Measurements from ENCODE around the gene LRP11.
"Not testable (repeated sequence)": the region's sequence is repeated elsewhere in the genome, so short reads cannot be mapped to it uniquely, and the experiment has no call there.

Gene LRP11

GRCh38 chr6:149863698-149864577 is at the start of gene LRP11:
TSS of gene LRP11 (minus strand) at chr6:149864359. CDS start at chr6:149864020, 339 bp downstream.
- DNase-seq (ENCODE audit: low spot score), result peak; percentile 89

GRCh38 chr6:149913540-149914240 is 49.5 kb upstream of the LRP11 start:
- no peak for DNase-seq (ENCODE audit: low spot score)

- DNase-seq (ENCODE audit: low spot score), result no peak
Measured at GRCh38 chr6:149913085-149913484, 48.9 kb upstream of the LRP11 start.

- DNase-seq (ENCODE audit: low spot score), result not testable (repeated sequence)
Measured at GRCh38 chr6:149912680-149913079, 48.5 kb upstream of the LRP11 start.

- DNase-seq (ENCODE audit: low spot score), result no peak
Measured at GRCh38 chr6:149910721-149911151, 46.6 kb upstream of the LRP11 start.

- no peak for DNase-seq (ENCODE audit: low spot score)
Measured at GRCh38 chr6:149909701-149910470, 45.7 kb upstream of the LRP11 start.

- DNase-seq (ENCODE audit: low spot score), result not testable (repeated sequence)
Measured at GRCh38 chr6:149908480-149908879, 44.3 kb upstream of the LRP11 start.

- DNase-seq (ENCODE audit: low spot score), result no peak
Measured at GRCh38 chr6:149907317-149907716, 43.2 kb upstream of the LRP11 start.

- DNase-seq (ENCODE audit: low spot score), result no peak
Measured at GRCh38 chr6:149906405-149906804, 42.2 kb upstream of the LRP11 start.

GRCh38 chr6:149905911-149906371 is 41.8 kb upstream of the LRP11 start:
- no peak for DNase-seq (ENCODE audit: low spot score)

- no peak for DNase-seq (ENCODE audit: low spot score)
Measured at GRCh38 chr6:149905371-149905910, 41.3 kb upstream of the LRP11 start.

- no peak for DNase-seq (ENCODE audit: low spot score)
Measured at GRCh38 chr6:149904661-149905370, 40.7 kb upstream of the LRP11 start.

GRCh38 chr6:149903938-149904611 is 39.9 kb upstream of the LRP11 start:
- no peak for DNase-seq (ENCODE audit: low spot score)

- no peak for DNase-seq (ENCODE audit: low spot score)
Measured at GRCh38 chr6:149901444-149902140, 37.4 kb upstream of the LRP11 start.

- no peak for DNase-seq (ENCODE audit: low spot score)
Measured at GRCh38 chr6:149900620-149901443, 36.7 kb upstream of the LRP11 start.

- DNase-seq (ENCODE audit: low spot score), result no peak
Measured at GRCh38 chr6:149899926-149900619, 35.9 kb upstream of the LRP11 start.

GRCh38 chr6:149899486-149899885 is 35.3 kb upstream of the LRP11 start:
- DNase-seq (ENCODE audit: low spot score), result no peak

- no peak for DNase-seq (ENCODE audit: low spot score)
Measured at GRCh38 chr6:149898966-149899365, 34.8 kb upstream of the LRP11 start.
